WTC11 (cell line): Measurements from ENCODE around the gene EXOC3L4. TPM values are rescaled to one million over a fixed set of nuclear protein-coding genes. Genes with fewer than 3 reads are reported as not detected.

Experiments
- ATAC-seq: fragments of 200-7000 bp; cut with Tn5 transposase; 2 replicates; pipeline ENCODE4 v1.10.0; 2021; ENCODE audit warnings: mild to moderate bottlenecking, moderate library complexity
- CTCF ChIA-PET: fragments of 300-600 bp; sonication (Branson Sonifier 250); formaldehyde crosslinking; loops from one replicate; lab custom pipeline; 2021; ENCODE audit warnings: antibody characterized with exemption; lab: Charles Lee
- POLR2A ChIA-PET: fragments of 350-600 bp; sonication (Branson Sonifier 250); formaldehyde crosslinking; loops from one replicate; lab custom pipeline; 2021; ENCODE audit warnings: antibody characterized with exemption; lab: Charles Lee
- DNase-seq: peaks from one replicate; pipeline ENCODE4 v3.0.0; 2021; ENCODE audit warnings: low spot score
- H3K27ac Mint-ChIP-seq: 2 replicates; pipeline ENCODE4 v1.8.0; 2021; ENCODE audit warnings: mixed read lengths
- H3K27me3 Mint-ChIP-seq: 2 replicates; pipeline ENCODE4 v1.8.0; 2021; ENCODE audit warnings: low read depth, mild to moderate bottlenecking, moderate library complexity, mixed read lengths
- H3K36me3 Mint-ChIP-seq: 2 replicates; pipeline ENCODE4 v1.8.0; 2021; ENCODE audit warnings: mixed read lengths
- H3K4me1 Mint-ChIP-seq: 2 replicates; pipeline ENCODE4 v1.8.0; 2022; ENCODE audit warnings: mixed read lengths
- H3K4me3 Mint-ChIP-seq: 2 replicates; pipeline ENCODE4 v1.8.0; 2021; ENCODE audit warnings: mild to moderate bottlenecking, moderate library complexity, mixed read lengths
- H3K9me3 Mint-ChIP-seq: 2 replicates; pipeline ENCODE4 v1.8.0; 2021; ENCODE audit warnings: mixed read lengths
- AR ChIP-seq: fragments of 250-450 bp; sonication (Bioruptor Pico); IDR thresholded peaks from 2 replicates; pipeline ENCODE4 v1.9.0; 2021; ENCODE audit warnings: mild to moderate bottlenecking
- ARID4B ChIP-seq: sonication (generic); formaldehyde crosslinking; IDR thresholded peaks from 2 replicates; pipeline ENCODE4 v1.8.0; 2023; ENCODE audit warnings: missing genetic modification reagents, mild to moderate bottlenecking, borderline replicate concordance
- ELF4 ChIP-seq: sonication (generic); formaldehyde crosslinking; IDR thresholded peaks from 2 replicates; pipeline ENCODE4 v1.8.1; 2022; ENCODE audit warnings: low read depth, mild to moderate bottlenecking, moderate library complexity, missing genetic modification reagents
- MYBL2 ChIP-seq: sonication (generic); formaldehyde crosslinking; IDR thresholded peaks from 2 replicates; pipeline ENCODE4 v1.8.1; 2023; ENCODE audit warnings: mild to moderate bottlenecking, moderate library complexity, missing genetic modification reagents
- NFATC4 ChIP-seq: fragments of 250-450 bp; sonication (Bioruptor Pico); IDR thresholded peaks from 2 replicates; pipeline ENCODE4 v1.9.0; 2021; ENCODE audit warnings: mild to moderate bottlenecking
- RELA ChIP-seq: sonication (generic); formaldehyde crosslinking; IDR thresholded peaks from 2 replicates; pipeline ENCODE4 v1.8.1; 2022; ENCODE audit warnings: missing genetic modification reagents, mild to moderate bottlenecking, borderline replicate concordance
- ZNF232 ChIP-seq: sonication (generic); formaldehyde crosslinking; IDR thresholded peaks from 2 replicates; pipeline ENCODE4 v1.8.0; 2022; ENCODE audit warnings: mild to moderate bottlenecking, missing genetic modification reagents
- ZNF416 ChIP-seq: fragments of 250-450 bp; sonication (Bioruptor Pico); IDR thresholded peaks from 2 replicates; pipeline ENCODE4 v1.9.0; 2021; ENCODE audit warnings: mild to moderate bottlenecking, inconsistent platforms
- total RNA-seq: library from RNA; stranded (reverse); gene quantifications from 3 replicates; pipeline ENCODE4 v1.2.3, GENCODE V29; 2021
- TF ChIP-seq, protein P1 (sequence below): fragments of 200-600 bp; IDR thresholded peaks from 2 replicates; pipeline ENCODE4 v1.8.0; 2022; ENCODE audit warnings: antibody characterized with exemption
- TF ChIP-seq, protein P2 (sequence below): sonication (generic); formaldehyde crosslinking; conservative IDR thresholded peaks from 2 replicates; pipeline ENCODE4 v1.8.1; 2022; ENCODE audit warnings: mild to moderate bottlenecking, missing genetic modification reagents

EXOC3L4 gene
- total RNA-seq, 1 experiment from 2014 or later: 0.42 TPM

- no peak overlapping the region for H3K27ac Mint-ChIP-seq
- POLR2A ChIA-PET: no interaction called here
- no peak overlapping the region for H3K4me3 Mint-ChIP-seq
- H3K36me3 Mint-ChIP-seq: no peaks in the 10 kb centered on the region
- peak; percentile 77 for DNase-seq
- ATAC-seq: peak; percentile 78
- H3K4me1 Mint-ChIP-seq: no peaks in the 10 kb centered on the region
- peaks cover 5% of the 10 kb centered on the region for H3K27me3 Mint-ChIP-seq
- TF ChIP-seq, protein P1, sequence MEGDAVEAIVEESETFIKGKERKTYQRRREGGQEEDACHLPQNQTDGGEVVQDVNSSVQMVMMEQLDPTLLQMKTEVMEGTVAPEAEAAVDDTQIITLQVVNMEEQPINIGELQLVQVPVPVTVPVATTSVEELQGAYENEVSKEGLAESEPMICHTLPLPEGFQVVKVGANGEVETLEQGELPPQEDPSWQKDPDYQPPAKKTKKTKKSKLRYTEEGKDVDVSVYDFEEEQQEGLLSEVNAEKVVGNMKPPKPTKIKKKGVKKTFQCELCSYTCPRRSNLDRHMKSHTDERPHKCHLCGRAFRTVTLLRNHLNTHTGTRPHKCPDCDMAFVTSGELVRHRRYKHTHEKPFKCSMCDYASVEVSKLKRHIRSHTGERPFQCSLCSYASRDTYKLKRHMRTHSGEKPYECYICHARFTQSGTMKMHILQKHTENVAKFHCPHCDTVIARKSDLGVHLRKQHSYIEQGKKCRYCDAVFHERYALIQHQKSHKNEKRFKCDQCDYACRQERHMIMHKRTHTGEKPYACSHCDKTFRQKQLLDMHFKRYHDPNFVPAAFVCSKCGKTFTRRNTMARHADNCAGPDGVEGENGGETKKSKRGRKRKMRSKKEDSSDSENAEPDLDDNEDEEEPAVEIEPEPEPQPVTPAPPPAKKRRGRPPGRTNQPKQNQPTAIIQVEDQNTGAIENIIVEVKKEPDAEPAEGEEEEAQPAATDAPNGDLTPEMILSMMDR: peak; percentile 68; the same call in 1 of the 2 replicates
- no peak for TF ChIP-seq ARID4B (CRISPR knock-in tag)
- CTCF ChIA-PET: interaction anchor here (0.7 to 7.2 kb wide), 9 partner anchors 7 to 898 kb away, joined by 3 to 74 read pairs (median 4); partner anchors contain the start of gene LBHD2
- no peaks in the 10 kb centered on the region for H3K9me3 Mint-ChIP-seq
Observed at GRCh38 chr14:103078420-103078749, 16.1 kb upstream of the EXOC3L4 start.

DNA sequence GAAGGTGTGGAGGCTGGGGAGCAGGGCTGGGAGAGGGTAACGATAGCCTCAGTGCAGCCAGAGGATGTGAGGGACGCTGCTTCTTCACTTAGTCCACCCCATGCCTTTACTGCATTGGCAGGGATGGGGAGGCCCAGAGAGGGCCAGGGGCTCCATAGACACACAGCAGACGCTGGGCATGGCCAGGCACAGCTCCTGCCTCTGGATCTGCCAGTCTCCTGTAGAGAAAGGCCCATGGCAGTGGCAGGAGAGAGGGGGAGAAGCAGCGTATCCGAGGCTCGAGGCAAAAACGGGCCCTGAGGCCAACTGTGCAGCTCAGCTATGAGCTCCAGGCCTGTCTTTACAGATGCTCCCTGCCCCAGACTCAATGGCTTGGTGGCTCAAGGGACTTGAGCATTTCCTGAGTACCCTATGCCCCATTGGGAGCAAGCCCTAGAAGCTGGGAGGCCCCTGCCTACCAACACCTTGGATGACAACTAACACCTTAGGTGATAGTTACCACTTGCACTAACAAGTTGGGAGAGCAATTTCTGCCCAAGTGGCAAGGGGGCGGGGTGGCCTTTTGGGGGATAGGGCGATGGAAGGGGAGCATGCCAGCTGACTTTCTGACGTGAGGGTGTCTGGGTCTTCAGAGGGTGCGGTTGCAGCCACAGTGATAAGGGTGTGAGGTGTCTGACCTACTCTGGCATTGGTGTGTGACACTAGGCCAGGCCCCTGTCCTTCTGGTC is 15.5 kb upstream of the EXOC3L4 start:
- POLR2A ChIA-PET: interaction anchor here (0.6 kb wide), 1 partner anchor 841 kb away, joined by 4 read pairs; no protein-coding TSS in a partner anchor
- DNase-seq (no peak), ATAC-seq (no peak)
- CTCF ChIA-PET: interaction anchor here (0.6 to 7.2 kb wide), 12 partner anchors 7 to 897 kb away, joined by 3 to 74 read pairs (median 4); partner anchors contain the start of gene LBHD2
- Mint-ChIP-seq H3K27me3 (peaks cover 5% of the 10 kb centered on the region), H3K9me3 (no peaks in the 10 kb centered on the region), H3K27ac (no peak overlapping the region), H3K4me1 (no peaks in the 10 kb centered on the region)
- TF ChIP-seq ZNF232: no peak
- TF ChIP-seq, all 79 proteins: peak for 0
- H3K4me3 Mint-ChIP-seq: no peak overlapping the region
- no peaks in the 10 kb centered on the region for H3K36me3 Mint-ChIP-seq

GRCh38 chr14:103081951-103082350 is 12.6 kb upstream of the EXOC3L4 start:
- Mint-ChIP-seq H3K4me1 (no peaks in the 10 kb centered on the region), H3K27me3 (peaks cover 11% of the 10 kb centered on the region), H3K4me3 (no peak overlapping the region)
- no peak for ATAC-seq
- CTCF ChIA-PET: no interaction called here
- no peak for DNase-seq
- no peak for TF ChIP-seq ELF4 (CRISPR knock-in tag)
- TF ChIP-seq, all 79 proteins: peak for 0
- no peaks in the 10 kb centered on the region for H3K9me3 Mint-ChIP-seq
- H3K36me3 Mint-ChIP-seq: no peaks in the 10 kb centered on the region
- H3K27ac Mint-ChIP-seq: no peak overlapping the region
- POLR2A ChIA-PET: no interaction called here

DNA sequence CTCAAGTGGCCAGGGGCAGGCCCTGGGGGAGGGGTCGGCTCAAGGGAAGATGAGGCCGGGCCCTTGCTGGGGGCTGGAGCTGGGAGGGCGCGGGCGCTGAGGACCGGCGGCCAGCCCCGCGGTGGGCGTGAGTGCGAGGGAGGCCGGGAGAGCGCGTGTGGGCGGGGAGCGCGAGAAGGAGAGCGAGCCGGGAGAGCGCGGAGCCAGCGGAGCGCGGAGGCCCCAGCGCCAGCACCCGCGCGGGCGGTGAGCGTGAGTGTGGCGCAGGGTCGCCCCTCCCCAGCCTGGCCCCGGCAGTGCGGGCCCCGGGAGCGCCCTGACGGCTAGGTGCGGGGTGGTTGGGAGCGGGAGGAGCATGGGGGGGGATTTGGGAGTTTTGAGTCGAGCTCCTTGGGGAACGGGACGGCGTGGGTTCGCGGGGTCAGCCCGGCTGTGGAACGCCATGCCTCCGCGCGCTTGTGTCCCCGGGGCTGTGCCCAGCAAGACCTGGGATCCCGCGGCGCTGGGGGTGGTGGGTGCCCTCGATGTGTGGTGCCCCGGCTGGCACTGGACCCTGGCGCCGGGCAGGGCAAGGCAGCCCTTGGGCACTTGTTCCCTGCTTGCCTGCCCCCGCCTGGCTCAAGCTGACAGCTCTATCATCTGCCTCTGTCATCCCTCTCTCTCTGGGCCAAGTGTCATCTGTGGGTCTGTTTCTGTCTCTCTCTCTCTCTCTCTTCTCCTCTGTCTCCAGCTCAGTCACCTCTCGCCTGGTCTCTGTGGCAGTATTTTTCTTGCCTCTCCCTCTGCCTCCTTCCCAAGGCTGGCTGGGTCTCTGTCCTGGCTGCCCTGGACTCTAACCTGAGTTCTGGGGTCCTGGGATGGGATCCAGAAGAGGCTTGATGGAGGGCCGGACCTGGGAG is 10.3 kb upstream of the EXOC3L4 start, which contains the start of gene LBHD2:
Gene LBHD2 (plus strand): TSS at position 190 of the 899 bp plus-strand sequence. CDS start 1,803 bp downstream, outside the sequence.
- Mint-ChIP-seq H3K9me3 (no peaks in the 10 kb centered on the region), H3K36me3 (no peaks in the 10 kb centered on the region), H3K4me3 (peak within 1 kb of the TSS; percentile 57), H3K4me1 (no peaks in the 10 kb centered on the region), H3K27ac (no peak within 1 kb of the TSS), H3K27me3 (peaks cover 11% of the 10 kb centered on the region)
- CTCF ChIA-PET: interaction anchor here (0.6 to 4.9 kb wide), 8 partner anchors 7 to 215 kb away, joined by 3 to 34 read pairs (median 4); partner anchors contain the start of gene EXOC3L4
- ATAC-seq (peak; percentile 61), DNase-seq (peak; percentile 32)
- TF ChIP-seq AR (CRISPR knock-in tag) (no peak), ZNF416 (CRISPR knock-in tag) (no peak), NFATC4 (CRISPR knock-in tag) (no peak), RELA (CRISPR knock-in tag) (0 out of 2 replicates have a peak, but pooled peaks have one; percentile 14), MYBL2 (CRISPR knock-in tag) (no peak)
- TF ChIP-seq, protein P2, sequence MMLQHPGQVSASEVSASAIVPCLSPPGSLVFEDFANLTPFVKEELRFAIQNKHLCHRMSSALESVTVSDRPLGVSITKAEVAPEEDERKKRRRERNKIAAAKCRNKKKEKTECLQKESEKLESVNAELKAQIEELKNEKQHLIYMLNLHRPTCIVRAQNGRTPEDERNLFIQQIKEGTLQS (CRISPR knock-in tag): 0 out of 2 replicates have a peak, but pooled peaks have one; percentile 53
- POLR2A ChIA-PET: no interaction called here
